SK-N-SH (cell line): ENCODE measurements around the gene TBX15. TPM values are rescaled to one million over a fixed set of nuclear protein-coding genes. Genes with fewer than 3 reads are reported as not detected.

ENCODE experiments used
- CTCF ChIA-PET: fragments of 300-600, 350-600 bp; formaldehyde crosslinking; extraction: SDS; loops from one replicate; lab custom pipeline; 2021; lab: Yijun Ruan, JAX
- POLR2A ChIA-PET: fragments of 350-600 bp; sonication (Branson Sonifier 250); formaldehyde crosslinking; extraction: SDS; loops from one replicate; lab custom pipeline; 2020; ENCODE audit warnings: antibody characterized with exemption, inconsistent platforms; lab: Yijun Ruan, JAX
- DNase-seq: peaks from one replicate; pipeline ENCODE4 v3.0.0; 2012
- H2AFZ ChIP-seq: fragments of 200-600 bp; sonication (generic); 2 replicates; pipeline ENCODE4 v1.8.1; 2016; ENCODE audit warnings: antibody characterized with exemption, mild to moderate bottlenecking, low read depth
- H3F3A ChIP-seq: fragments of 200-600 bp; sonication (generic); replicated peaks from 2 replicates; pipeline ENCODE3; 2016; ENCODE audit warnings: antibody characterized with exemption, mild to moderate bottlenecking; ENCODE audit not compliant: insufficient read depth
- H3K27ac ChIP-seq, 2 experiments: fragments of 200-500 bp in 1 of 2; fragments of 200-600 bp in 1 of 2; sonication (Bioruptor generic) in 1 of 2; sonication (generic), shearing (Covaris generic) in 1 of 2; 2 replicates each; pipeline versions ENCODE4 v1.5.1 to v1.6.1; 2014 to 2016; ENCODE audit warnings: low read depth in 2 of 2, inconsistent platforms in 1 of 2, low read length in 1 of 2, mild to moderate bottlenecking in 1 of 2, mixed read lengths in 1 of 2
- H3K27me3 ChIP-seq: fragments of 200-600 bp; sonication (generic), shearing (Covaris generic); 2 replicates; pipeline ENCODE4 v1.6.1; 2016; ENCODE audit warnings: mixed run types; ENCODE audit not compliant: insufficient read depth
- H3K36me3 ChIP-seq, 2 experiments: fragments of 200-500 bp in 1 of 2; fragments of 200-600 bp in 1 of 2; sonication (Bioruptor generic) in 1 of 2; sonication (generic) in 1 of 2; replicated peaks in 1 of 2; 2 replicates each; pipeline versions ENCODE3 to v1.5.1; 2014 to 2016; ENCODE audit warnings: low read length in 1 of 2, mild to moderate bottlenecking in 1 of 2; ENCODE audit not compliant: insufficient read depth in 2 of 2, control insufficient read depth in 1 of 2
- H3K4me1 ChIP-seq, 2 experiments: fragments of 200-500 bp in 1 of 2; fragments of 200-600 bp in 1 of 2; sonication (Bioruptor generic) in 1 of 2; sonication (generic), shearing (Covaris generic) in 1 of 2; 2 replicates each; pipeline versions ENCODE4 v1.5.1 to v1.6.1; 2014 to 2016; ENCODE audit warnings: low read depth in 1 of 2, low read length in 1 of 2, mixed run types in 1 of 2; ENCODE audit not compliant: insufficient read depth in 2 of 2, control insufficient read depth in 1 of 2
- H3K4me2 ChIP-seq: fragments of 200-600 bp; sonication (generic), shearing (Covaris generic); 2 replicates; pipeline ENCODE4 v1.6.1; 2017; ENCODE audit warnings: mixed run types
- H3K4me3 ChIP-seq, 2 experiments: fragments of 200-500 bp in 1 of 2; fragments of 200-600 bp in 1 of 2; sonication (Bioruptor generic) in 1 of 2; sonication (generic), shearing (Covaris generic) in 1 of 2; 2 replicates each; pipeline versions ENCODE4 v1.5.1 to v1.8.1; 2014 to 2016; ENCODE audit warnings: low read depth in 2 of 2, inconsistent platforms in 1 of 2, low read length in 1 of 2, mild to moderate bottlenecking in 1 of 2, mixed read lengths in 1 of 2, moderate library complexity in 1 of 2
- H3K79me2 ChIP-seq: fragments of 200-600 bp; sonication (generic); 2 replicates; pipeline ENCODE4 v1.8.1; 2017; ENCODE audit warnings: mild to moderate bottlenecking; ENCODE audit not compliant: insufficient read depth
- H3K9ac ChIP-seq: fragments of 200-600 bp; sonication (generic); 2 replicates; pipeline ENCODE4 v1.6.1; 2017; ENCODE audit warnings: mixed run types
- H3K9me2 ChIP-seq: fragments of 200-600 bp; sonication (generic); 2 replicates; pipeline ENCODE4 v1.6.1; 2017; ENCODE audit warnings: mixed run types
- H3K9me3 ChIP-seq: fragments of 200-600 bp; sonication (generic); 2 replicates; pipeline ENCODE4 v1.6.1; 2017; ENCODE audit warnings: mixed run types, mild to moderate bottlenecking, moderate library complexity
- H4K20me1 ChIP-seq: fragments of 200-600 bp; sonication (generic); 2 replicates; pipeline ENCODE4 v1.6.1; 2017; ENCODE audit warnings: mild to moderate bottlenecking, mixed run types; ENCODE audit not compliant: insufficient read depth
- EZH2phosphoT487 ChIP-seq: fragments of 200-600 bp; sonication (generic); IDR thresholded peaks from 2 replicates; pipeline ENCODE4 v1.6.1; 2017; ENCODE audit warnings: low read depth, mixed run types, mild to moderate bottlenecking, antibody characterized with exemption, moderate library complexity, borderline replicate concordance
- FOSL2 ChIP-seq: IDR thresholded peaks from 2 replicates; pipeline ENCODE4 v1.4.0; 2012; ENCODE audit warnings: low read depth, mild to moderate bottlenecking, moderate library complexity, borderline replicate concordance
- GABPA ChIP-seq: IDR thresholded peaks from 2 replicates; pipeline ENCODE4 v1.4.0; 2012; ENCODE audit warnings: low read depth, mild to moderate bottlenecking
- MEF2A ChIP-seq: IDR thresholded peaks from 2 replicates; pipeline ENCODE4 v1.4.0; 2012; ENCODE audit warnings: low read depth, borderline replicate concordance
- MXI1 ChIP-seq: IDR thresholded peaks from 2 replicates; pipeline ENCODE4 v1.6.1; 2012; ENCODE audit warnings: mild to moderate bottlenecking, low read depth, low read length, improper control_type of control experiment
- NRF1 ChIP-seq: IDR thresholded peaks from 2 replicates; pipeline ENCODE4 v1.6.1; 2012; ENCODE audit warnings: low read depth, mild to moderate bottlenecking, low read length
- POLR2AphosphoS5 ChIP-seq: IDR thresholded peaks from 2 replicates; pipeline ENCODE4 v1.6.1; 2012; ENCODE audit warnings: low read depth, low read length
- RFX5 ChIP-seq: IDR thresholded peaks from 2 replicates; pipeline ENCODE4 v1.6.1; 2012; ENCODE audit warnings: mild to moderate bottlenecking, improper control_type of control experiment, low read length
- SMC3 ChIP-seq: IDR thresholded peaks from 2 replicates; pipeline ENCODE4 v1.6.1; 2012; ENCODE audit warnings: low read depth, low read length, improper control_type of control experiment
- TCF12 ChIP-seq: IDR thresholded peaks from 2 replicates; pipeline ENCODE4 v1.4.0; 2012
- WGBS: methylation state at CpG from one replicate; pipeline ENCODE4 v1.1.6; 2017; ENCODE audit warnings: low lambda C conversion rate; 5-methylcytosine and 5-hydroxymethylcytosine counted together
- polyA plus RNA-seq, 3 experiments: library from polyadenylated mRNA; depleted of rRNA; stranded (reverse); fragments of >200 nt; gene quantifications; 2 replicates each; pipeline ENCODE4 v1.2.3, GENCODE V29; 2012
- TF ChIP-seq, protein P1 (sequence below): IDR thresholded peaks from 2 replicates; pipeline ENCODE4; 2012
- TF ChIP-seq, protein P2 (sequence below): IDR thresholded peaks from 2 replicates; pipeline ENCODE4 v1.4.0; 2012; ENCODE audit warnings: low read depth, borderline replicate concordance
- TF ChIP-seq, protein P3 (sequence below): fragments of 200-600 bp; sonication (generic); IDR thresholded peaks from 2 replicates; pipeline ENCODE4 v1.6.1; 2017; ENCODE audit warnings: antibody characterized with exemption, mild to moderate bottlenecking, moderate library complexity
- TF ChIP-seq, protein P4 (sequence below): IDR thresholded peaks from 2 replicates; pipeline ENCODE4 v1.4.0; 2012; ENCODE audit warnings: low read depth, borderline replicate concordance

Gene TBX15
- polyA plus RNA-seq, 1 of the 3 experiments (the other 2 are of a cell fraction) = 0.02 TPM

DNA sequence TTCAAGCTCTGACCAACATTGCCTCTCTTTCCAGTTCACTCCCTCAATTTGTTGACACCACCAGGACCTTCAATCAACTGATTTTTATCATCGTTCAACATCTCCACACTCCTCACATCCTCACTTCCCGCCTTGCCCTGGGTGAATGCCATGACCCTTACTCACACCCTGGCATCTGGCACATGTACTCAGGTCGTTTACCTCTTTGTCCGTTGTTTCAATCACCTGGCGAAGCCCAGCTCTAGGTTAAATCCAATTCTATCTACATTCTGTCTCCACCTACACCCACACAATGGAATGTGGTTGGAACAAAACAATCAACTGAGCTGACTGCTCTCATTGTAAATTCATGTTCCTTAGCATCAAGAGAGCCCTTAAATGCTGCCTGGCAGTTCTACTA is 24.2 kb upstream of the TBX15 start:
- Histone ChIP-seq H4K20me1 (no peaks in the 10 kb centered on the region), H3K9me2 (no peaks in the 10 kb centered on the region), H3K4me3 (no peak overlapping the region), H3K79me2 (no peaks in the 10 kb centered on the region), H3K36me3 (no peaks in the 10 kb centered on the region), H3K4me2 (no peak overlapping the region), H2AFZ (no peak overlapping the region), H3K27me3 (peaks cover 12% of the 10 kb centered on the region; the same call in 1 of the 2 replicates), H3F3A (no peaks in the 10 kb centered on the region), H3K4me1 (no peaks in the 10 kb centered on the region; a peak in 1 of 4 replicates), H3K9ac (no peak overlapping the region), H3K9me3 (no peaks in the 10 kb centered on the region), H3K27ac (no peak overlapping the region)
- TF ChIP-seq, protein P1, sequence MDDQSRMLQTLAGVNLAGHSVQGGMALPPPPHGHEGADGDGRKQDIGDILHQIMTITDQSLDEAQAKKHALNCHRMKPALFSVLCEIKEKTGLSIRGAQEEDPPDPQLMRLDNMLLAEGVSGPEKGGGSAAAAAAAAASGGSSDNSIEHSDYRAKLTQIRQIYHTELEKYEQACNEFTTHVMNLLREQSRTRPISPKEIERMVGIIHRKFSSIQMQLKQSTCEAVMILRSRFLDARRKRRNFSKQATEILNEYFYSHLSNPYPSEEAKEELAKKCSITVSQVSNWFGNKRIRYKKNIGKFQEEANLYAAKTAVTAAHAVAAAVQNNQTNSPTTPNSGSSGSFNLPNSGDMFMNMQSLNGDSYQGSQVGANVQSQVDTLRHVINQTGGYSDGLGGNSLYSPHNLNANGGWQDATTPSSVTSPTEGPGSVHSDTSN = no peak
- no peak for TF ChIP-seq SMC3
- TF ChIP-seq, protein P2, sequence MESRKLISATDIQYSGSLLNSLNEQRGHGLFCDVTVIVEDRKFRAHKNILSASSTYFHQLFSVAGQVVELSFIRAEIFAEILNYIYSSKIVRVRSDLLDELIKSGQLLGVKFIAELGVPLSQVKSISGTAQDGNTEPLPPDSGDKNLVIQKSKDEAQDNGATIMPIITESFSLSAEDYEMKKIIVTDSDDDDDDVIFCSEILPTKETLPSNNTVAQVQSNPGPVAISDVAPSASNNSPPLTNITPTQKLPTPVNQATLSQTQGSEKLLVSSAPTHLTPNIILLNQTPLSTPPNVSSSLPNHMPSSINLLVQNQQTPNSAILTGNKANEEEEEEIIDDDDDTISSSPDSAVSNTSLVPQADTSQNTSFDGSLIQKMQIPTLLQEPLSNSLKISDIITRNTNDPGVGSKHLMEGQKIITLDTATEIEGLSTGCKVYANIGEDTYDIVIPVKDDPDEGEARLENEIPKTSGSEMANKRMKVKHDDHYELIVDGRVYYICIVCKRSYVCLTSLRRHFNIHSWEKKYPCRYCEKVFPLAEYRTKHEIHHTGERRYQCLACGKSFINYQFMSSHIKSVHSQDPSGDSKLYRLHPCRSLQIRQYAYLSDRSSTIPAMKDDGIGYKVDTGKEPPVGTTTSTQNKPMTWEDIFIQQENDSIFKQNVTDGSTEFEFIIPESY = no peak
- no peak for TF ChIP-seq NRF1
- TF ChIP-seq FOSL2 = no peak
- TF ChIP-seq, protein P3, sequence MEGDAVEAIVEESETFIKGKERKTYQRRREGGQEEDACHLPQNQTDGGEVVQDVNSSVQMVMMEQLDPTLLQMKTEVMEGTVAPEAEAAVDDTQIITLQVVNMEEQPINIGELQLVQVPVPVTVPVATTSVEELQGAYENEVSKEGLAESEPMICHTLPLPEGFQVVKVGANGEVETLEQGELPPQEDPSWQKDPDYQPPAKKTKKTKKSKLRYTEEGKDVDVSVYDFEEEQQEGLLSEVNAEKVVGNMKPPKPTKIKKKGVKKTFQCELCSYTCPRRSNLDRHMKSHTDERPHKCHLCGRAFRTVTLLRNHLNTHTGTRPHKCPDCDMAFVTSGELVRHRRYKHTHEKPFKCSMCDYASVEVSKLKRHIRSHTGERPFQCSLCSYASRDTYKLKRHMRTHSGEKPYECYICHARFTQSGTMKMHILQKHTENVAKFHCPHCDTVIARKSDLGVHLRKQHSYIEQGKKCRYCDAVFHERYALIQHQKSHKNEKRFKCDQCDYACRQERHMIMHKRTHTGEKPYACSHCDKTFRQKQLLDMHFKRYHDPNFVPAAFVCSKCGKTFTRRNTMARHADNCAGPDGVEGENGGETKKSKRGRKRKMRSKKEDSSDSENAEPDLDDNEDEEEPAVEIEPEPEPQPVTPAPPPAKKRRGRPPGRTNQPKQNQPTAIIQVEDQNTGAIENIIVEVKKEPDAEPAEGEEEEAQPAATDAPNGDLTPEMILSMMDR = no peak
- no peak for TF ChIP-seq RFX5
- TF ChIP-seq GABPA = no peak
- no peak for TF ChIP-seq POLR2AphosphoS5
- TF ChIP-seq MXI1 = no peak
- TF ChIP-seq, protein P4, sequence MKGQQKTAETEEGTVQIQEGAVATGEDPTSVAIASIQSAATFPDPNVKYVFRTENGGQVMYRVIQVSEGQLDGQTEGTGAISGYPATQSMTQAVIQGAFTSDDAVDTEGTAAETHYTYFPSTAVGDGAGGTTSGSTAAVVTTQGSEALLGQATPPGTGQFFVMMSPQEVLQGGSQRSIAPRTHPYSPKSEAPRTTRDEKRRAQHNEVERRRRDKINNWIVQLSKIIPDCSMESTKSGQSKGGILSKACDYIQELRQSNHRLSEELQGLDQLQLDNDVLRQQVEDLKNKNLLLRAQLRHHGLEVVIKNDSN = no peak
- no peak for TF ChIP-seq TCF12
- TF ChIP-seq MEF2A = no peak
- TF ChIP-seq EZH2phosphoT487 = no peak
- no peak for DNase-seq
- ChIA-PET POLR2A (no interaction called here), CTCF (no interaction called here)
- WGBS = 51% methylated on average over 5 of the region's 5 CpGs
